B cell (primary cell): Measurements from ENCODE around the gene IQCH.

Experiments used
- CTCF ChIP-seq: fragments of 200-600 bp; IDR thresholded peaks from one replicate; pipeline ENCODE4 v1.8.0; 2022; ENCODE audit warnings: antibody characterized with exemption, mild to moderate bottlenecking
- EZH2 ChIP-seq: IDR thresholded peaks from 2 replicates; pipeline ENCODE4 v1.6.1; 2012; ENCODE audit warnings: borderline replicate concordance, low read depth, mild to moderate bottlenecking, moderate library complexity, low read length; ENCODE audit not compliant: insufficient read depth, poor library complexity, severe bottlenecking

GRCh38 chr15:67548862-67549651 is 294.5 kb downstream of the IQCH start:
- TF ChIP-seq CTCF (no peak), EZH2 (no peak)
